ENCODE results near the gene ZNF346. TPM values are rescaled to one million over a fixed set of nuclear protein-coding genes. Genes with fewer than 3 reads are reported as not detected.
"Not testable (repeated sequence)": the region's sequence is repeated elsewhere in the genome, so short reads cannot be mapped to it uniquely, and the experiment has no call there.

Gene ZNF346
- total RNA-seq, 2 experiments from 2014 or later, result 16.5 to 23.3 TPM

GRCh38 chr5:176995122-176995490 lies 27.4 kb upstream of the ZNF346 start:
- Mint-ChIP-seq H3K27me3 (no peaks in the 10 kb centered on the region), H3K27ac (peak overlapping the region; percentile 59), H3K36me3 (ENCODE audit: low read depth) (peaks cover 36% of the 10 kb centered on the region), H3K4me1 (peaks cover 39% of the 10 kb centered on the region), H3K9me3 (ENCODE audit: low read depth) (peaks cover 6% of the 10 kb centered on the region), H3K4me3 (no peak overlapping the region)
- DNase-seq, result no peak
- CTCF ChIA-PET, result interaction anchor here (0.8 to 1.0 kb wide), 2 partner anchors 10 to 495 kb away, joined by 3 read pairs; no protein-coding TSS in a partner anchor
- POLR2A ChIA-PET, result interaction anchor here (0.5 to 0.6 kb wide), 2 partner anchors 9 to 356 kb away, joined by 3 read pairs; partner anchors contain the start of gene LMAN2
- no peak for ATAC-seq
- intact Hi-C loops (cut with DNase I, micrococcal nuclease), result no loop called here

- no peaks in the 10 kb centered on the region for H3K27me3 Mint-ChIP-seq
- no peak overlapping the region for H3K4me3 Mint-ChIP-seq
- DNase-seq (no peak), ATAC-seq (peak; percentile 78)
- ChIA-PET CTCF (interaction anchor here (0.6 to 1.7 kb wide), 6 partner anchors 10 to 494 kb away, joined by 3 to 12 read pairs (median 3); partner anchors contain the start of gene UIMC1), POLR2A (interaction anchor here (2.1 kb wide), 1 partner anchor 10 kb away, joined by 13 read pairs; the partner anchor contains the start of gene UIMC1)
- H3K4me1 Mint-ChIP-seq, result peaks cover 42% of the 10 kb centered on the region
- H3K27ac Mint-ChIP-seq, result peak overlapping the region; percentile 69
- intact Hi-C loops (cut with DNase I, micrococcal nuclease), result no loop called here
- H3K36me3 Mint-ChIP-seq (ENCODE audit: low read depth), result peaks cover 39% of the 10 kb centered on the region
- peaks cover 6% of the 10 kb centered on the region for H3K9me3 Mint-ChIP-seq (ENCODE audit: low read depth)
Observed at GRCh38 chr5:176995896-176996767, 26.4 kb upstream of the ZNF346 start.

- Mint-ChIP-seq H3K4me3 (no peak overlapping the region), H3K27me3 (no peaks in the 10 kb centered on the region), H3K36me3 (ENCODE audit: low read depth) (peaks cover 40% of the 10 kb centered on the region), H3K27ac (peak overlapping the region; percentile 52), H3K9me3 (ENCODE audit: low read depth) (peaks cover 6% of the 10 kb centered on the region), H3K4me1 (peaks cover 45% of the 10 kb centered on the region)
- DNase-seq (no peak), ATAC-seq (no peak)
- intact Hi-C loops (cut with DNase I, micrococcal nuclease), result no loop called here
- ChIA-PET POLR2A (interaction anchor here (2.1 kb wide), 1 partner anchor 9 kb away, joined by 13 read pairs; the partner anchor contains the start of gene UIMC1), CTCF (interaction anchor here (0.6 to 1.7 kb wide), 5 partner anchors 9 to 337 kb away, joined by 3 to 12 read pairs (median 3); partner anchors contain the start of gene UIMC1)
Observed at GRCh38 chr5:176996780-176997179, 25.7 kb upstream of the ZNF346 start.

GRCh38 chr5:176998828-176999227 lies 23.7 kb upstream of the ZNF346 start:
- intact Hi-C loops (cut with DNase I, micrococcal nuclease), result no loop called here
- Mint-ChIP-seq H3K4me1 (peaks cover 53% of the 10 kb centered on the region), H3K36me3 (ENCODE audit: low read depth) (peaks cover 36% of the 10 kb centered on the region)

GRCh38 chr5:176999526-176999925 lies 23.0 kb upstream of the ZNF346 start:
- POLR2A ChIA-PET, result interaction anchor here (0.6 kb wide), 1 partner anchor 411 kb away, joined by 3 read pairs; no protein-coding TSS in a partner anchor
- DNase-seq; H3K4me3 Mint-ChIP-seq; H3K27ac Mint-ChIP-seq; ATAC-seq; intact Hi-C loops (cut with DNase I, micrococcal nuclease); H3K9me3 Mint-ChIP-seq (ENCODE audit: low read depth); H3K27me3 Mint-ChIP-seq: not testable (repeated sequence)
- Mint-ChIP-seq H3K36me3 (ENCODE audit: low read depth) (peaks cover 29% of the 10 kb centered on the region), H3K4me1 (peaks cover 56% of the 10 kb centered on the region)
- CTCF ChIA-PET, result interaction anchor here (0.7 to 1.0 kb wide), 2 partner anchors 339 to 426 kb away, joined by 3 to 4 read pairs; no protein-coding TSS in a partner anchor

More at GRCh38 chr5:176998828-176999227, 23.7 kb upstream of the ZNF346 start:
- Mint-ChIP-seq H3K9me3 (ENCODE audit: low read depth) (peaks cover 6% of the 10 kb centered on the region), H3K4me3 (no peak overlapping the region), H3K27me3 (no peaks in the 10 kb centered on the region), H3K27ac (no peak overlapping the region)
- POLR2A ChIA-PET, result no interaction called here
- DNase-seq (no peak), ATAC-seq (no peak)
- CTCF ChIA-PET, result interaction anchor here (0.7 to 1.0 kb wide), 2 partner anchors 338 to 425 kb away, joined by 3 to 4 read pairs; no protein-coding TSS in a partner anchor

- no peak for DNase-seq
- Mint-ChIP-seq H3K4me3 (no peak overlapping the region), H3K9me3 (ENCODE audit: low read depth) (no peaks in the 10 kb centered on the region), H3K4me1 (peaks cover 40% of the 10 kb centered on the region), H3K27me3 (no peaks in the 10 kb centered on the region), H3K27ac (no peak overlapping the region), H3K36me3 (ENCODE audit: low read depth) (peaks cover 18% of the 10 kb centered on the region)
- no peak for ATAC-seq
- POLR2A ChIA-PET, result no interaction called here
- intact Hi-C loops (cut with DNase I, micrococcal nuclease), result loop anchor here in 1 of 2 experiments (10.0 kb wide), 1 partner anchor 551 kb away; the partner anchor contains the start of gene FAM193B
- CTCF ChIA-PET, result interaction anchor here (0.6 to 1.0 kb wide), 5 partner anchors 11 to 413 kb away, joined by 3 to 4 read pairs (median 3); no protein-coding TSS in a partner anchor
Observed at GRCh38 chr5:177003649-177004048, 18.8 kb upstream of the ZNF346 start.

GRCh38 chr5:177004961-177005360 lies 17.5 kb upstream of the ZNF346 start:
- ChIA-PET CTCF (interaction anchor here (0.6 to 2.3 kb wide), 11 partner anchors 8 to 473 kb away, joined by 3 to 12 read pairs (median 4); partner anchors contain the start of gene ZNF346), POLR2A (interaction anchor here (0.6 to 3.1 kb wide), 3 partner anchors 8 to 31 kb away, joined by 5 to 13 read pairs (median 7); partner anchors contain the start of gene ZNF346)
- Mint-ChIP-seq H3K36me3 (ENCODE audit: low read depth) (peaks cover 12% of the 10 kb centered on the region), H3K27ac (no peak overlapping the region), H3K4me3 (peak overlapping the region; percentile 87), H3K9me3 (ENCODE audit: low read depth) (no peaks in the 10 kb centered on the region), H3K27me3 (no peaks in the 10 kb centered on the region), H3K4me1 (peaks cover 32% of the 10 kb centered on the region)
- ATAC-seq (no peak), DNase-seq (no peak)
- intact Hi-C loops (cut with DNase I, micrococcal nuclease), result loop anchor here (1.0 to 10.0 kb wide), 5 partner anchors 20 to 1197 kb away; partner anchors contain the start of genes FAM193B (in 1 of the 2), GRK6 (in 1 of the 2), HNRNPAB (in 1 of the 2) and PRELID1 (in 1 of the 2)

- intact Hi-C loops (cut with DNase I, micrococcal nuclease), result loop anchor here (1.0 to 10.0 kb wide), 11 partner anchors 17 to 1197 kb away; partner anchors contain the start of genes RNF44 (in 2 of the 2), FAF2 (in 1 of the 2), FAM193B (in 1 of the 2) and GRK6 (in 1 of the 2)
- CTCF ChIA-PET, result interaction anchor here (0.6 to 2.3 kb wide), 14 partner anchors 9 to 474 kb away, joined by 3 to 12 read pairs (median 4); partner anchors contain the start of gene ZNF346
Observed at GRCh38 chr5:177005619-177006264, 16.8 kb upstream of the ZNF346 start.

GRCh38 chr5:177006265-177006972 lies 16.1 kb upstream of the ZNF346 start, which contains the start of gene UIMC1:
Gene UIMC1 (minus strand): TSS chr5:177006779. CDS start chr5:176982615, 24,164 bp downstream.
- Mint-ChIP-seq H3K27me3 (no peaks in the 10 kb centered on the region), H3K36me3 (ENCODE audit: low read depth) (peaks cover 8% of the 10 kb centered on the region), H3K9me3 (ENCODE audit: low read depth) (no peaks in the 10 kb centered on the region), H3K4me1 (peaks cover 26% of the 10 kb centered on the region), H3K27ac (peak within 1 kb of the TSS; percentile 96), H3K4me3 (peak within 1 kb of the TSS; percentile 87)
- DNase-seq (peak; percentile 96), ATAC-seq (peak; percentile 90)
- CTCF ChIA-PET, result interaction anchor here (0.6 to 2.3 kb wide), 9 partner anchors 9 to 449 kb away, joined by 3 to 12 read pairs (median 4); partner anchors contain the start of gene ZNF346
- POLR2A ChIA-PET, result interaction anchor here (2.8 to 3.1 kb wide), 2 partner anchors 10 to 15 kb away, joined by 7 to 13 read pairs; partner anchors contain the start of gene ZNF346
- intact Hi-C loops (cut with DNase I, micrococcal nuclease), result loop anchor here (1.0 to 10.0 kb wide), 10 partner anchors 16 to 1196 kb away; partner anchors contain the start of genes RNF44 (in 2 of the 2), FAF2 (in 1 of the 2), FAM193B (in 1 of the 2) and GRK6 (in 1 of the 2)

More at GRCh38 chr5:177005619-177006264, 16.8 kb upstream of the ZNF346 start:
- POLR2A ChIA-PET, result interaction anchor here (0.6 to 3.1 kb wide), 3 partner anchors 9 to 30 kb away, joined by 5 to 13 read pairs (median 7); partner anchors contain the start of gene ZNF346
- H3K36me3 Mint-ChIP-seq (ENCODE audit: low read depth), result peaks cover 12% of the 10 kb centered on the region
- peak; percentile 75 for ATAC-seq
- no peaks in the 10 kb centered on the region for H3K9me3 Mint-ChIP-seq (ENCODE audit: low read depth)
- DNase-seq, result peak; percentile 84
- H3K27ac Mint-ChIP-seq, result peak overlapping the region; percentile 90
- H3K4me1 Mint-ChIP-seq, result peaks cover 31% of the 10 kb centered on the region
- peak overlapping the region; percentile 87 for H3K4me3 Mint-ChIP-seq
- H3K27me3 Mint-ChIP-seq, result no peaks in the 10 kb centered on the region

Measured in activated CD4-positive, alpha-beta T cell treated with anti-CD3 and anti-CD28 coated beads for 36 hours (primary cell).